GM12875 (cell line): ENCODE results near the gene APOO.

Source experiments
- H3K4me3 ChIP-seq: one replicate; pipeline ENCODE4 v1.5.1; 2011; ENCODE audit warnings: low read depth, low read length, control low read depth
- CTCF ChIP-seq: IDR thresholded peaks from 2 replicates; pipeline ENCODE4 v1.5.1; 2011; ENCODE audit warnings: low read depth, mild to moderate bottlenecking, control low read depth, inconsistent platforms, low read length, moderate library complexity, borderline replicate concordance; ENCODE audit not compliant: insufficient read depth

Gene APOO

GRCh38 chrX:23832721-23833120 is 75.0 kb downstream of the APOO start:
- TF ChIP-seq CTCF: no peak
- no peak overlapping the region for H3K4me3 ChIP-seq

- no peak for TF ChIP-seq CTCF
- H3K4me3 ChIP-seq: no peak overlapping the region
Observed at GRCh38 chrX:23828881-23829280, 78.9 kb downstream of the APOO start.

GRCh38 chrX:23826653-23827052 is 81.1 kb downstream of the APOO start:
- H3K4me3 ChIP-seq: no peak overlapping the region
- no peak for TF ChIP-seq CTCF

- no peak for TF ChIP-seq CTCF
- no peak overlapping the region for H3K4me3 ChIP-seq
Observed at GRCh38 chrX:23826216-23826615, 81.5 kb downstream of the APOO start.

- TF ChIP-seq CTCF: no peak
- H3K4me3 ChIP-seq: no peak overlapping the region
Observed at GRCh38 chrX:23825675-23826074, 82.1 kb downstream of the APOO start.

GRCh38 chrX:23822841-23823240 is 84.9 kb downstream of the APOO start:
- H3K4me3 ChIP-seq: no peak overlapping the region
- no peak for TF ChIP-seq CTCF

GRCh38 chrX:23822397-23822796 is 85.3 kb downstream of the APOO start:
- no peak for TF ChIP-seq CTCF
- H3K4me3 ChIP-seq: no peak overlapping the region
